HEK293 (cell line): ENCODE measurements around the gene HRC.

Source experiments
- BCL11B ChIP-seq: fragments of 450-650 bp; formaldehyde crosslinking; IDR thresholded peaks from 2 replicates; pipeline ENCODE4 v1.5.1; 2016; ENCODE audit warnings: low read depth, missing biosample characterization, missing genetic modification characterization
- GLIS1 ChIP-seq: fragments of 450-650 bp; formaldehyde crosslinking; IDR thresholded peaks from 2 replicates; pipeline ENCODE4 v1.5.1; 2016; ENCODE audit warnings: missing biosample characterization, missing genetic modification characterization
- KLF8 ChIP-seq: fragments of 450-650 bp; formaldehyde crosslinking; IDR thresholded peaks from 2 replicates; pipeline ENCODE4 v1.5.1; 2016; ENCODE audit warnings: missing biosample characterization, missing genetic modification characterization
- SETDB1 ChIP-seq: IDR thresholded peaks from one replicate; pipeline ENCODE4 v1.6.1; 2017; ENCODE audit warnings: mild to moderate bottlenecking, low read length, moderate library complexity, mixed read lengths; ENCODE audit not compliant: insufficient read length
- TCF7L2 ChIP-seq: IDR thresholded peaks from 2 replicates; pipeline ENCODE4 v1.6.1; 2011; ENCODE audit warnings: low read depth, mild to moderate bottlenecking, inconsistent platforms, low read length, moderate library complexity, borderline replicate concordance
- YY1 ChIP-seq: fragments of 450-650 bp; formaldehyde crosslinking; IDR thresholded peaks from 2 replicates; pipeline ENCODE4 v1.5.1; 2018; ENCODE audit warnings: missing biosample characterization, missing genetic modification characterization
- ZBTB7A ChIP-seq: fragments of 450-650 bp; formaldehyde crosslinking; IDR thresholded peaks from 2 replicates; pipeline ENCODE4 v1.5.1; 2016; ENCODE audit warnings: low read depth, missing biosample characterization, missing genetic modification characterization
- ZNF16 ChIP-seq: fragments of 450-650 bp; formaldehyde crosslinking; IDR thresholded peaks from 2 replicates; pipeline ENCODE4 v1.5.1; 2016; ENCODE audit warnings: low read depth, missing biosample characterization, missing genetic modification characterization
- ZNF202 ChIP-seq: fragments of 450-650 bp; formaldehyde crosslinking; IDR thresholded peaks from 2 replicates; pipeline ENCODE4 v1.5.1; 2016; ENCODE audit warnings: missing biosample characterization, missing genetic modification characterization, borderline replicate concordance
- ZNF366 ChIP-seq: fragments of 450-650 bp; formaldehyde crosslinking; conservative IDR thresholded peaks from 2 replicates; pipeline ENCODE4 v1.5.1; 2016; ENCODE audit warnings: missing biosample characterization, missing genetic modification characterization
- ZNF558 ChIP-seq: fragments of 450-650 bp; formaldehyde crosslinking; IDR thresholded peaks from 2 replicates; pipeline ENCODE4 v1.5.1; 2016; ENCODE audit warnings: missing biosample characterization, missing genetic modification characterization
- ZNF596 ChIP-seq: fragments of 450-650 bp; IDR thresholded peaks from 2 replicates; pipeline ENCODE4 v1.5.0; 2018; ENCODE audit warnings: missing biosample characterization, mild to moderate bottlenecking, missing genetic modification characterization, moderate library complexity
- ZNF626 ChIP-seq: fragments of 450-650 bp; sonication (Bioruptor Pico); formaldehyde crosslinking; IDR thresholded peaks from 2 replicates; pipeline ENCODE4 v1.5.1; 2018; ENCODE audit warnings: missing biosample characterization, missing genetic modification characterization, inconsistent platforms
- ZNF677 ChIP-seq: fragments of 450-650 bp; IDR thresholded peaks from 2 replicates; pipeline ENCODE4 v1.5.0; 2018; ENCODE audit warnings: missing biosample characterization, mild to moderate bottlenecking, missing genetic modification characterization, moderate library complexity
- ZSCAN30 ChIP-seq: fragments of 450-650 bp; IDR thresholded peaks from 2 replicates; pipeline ENCODE4 v1.5.1; 2018; ENCODE audit warnings: missing biosample characterization, mild to moderate bottlenecking, missing genetic modification characterization, moderate library complexity
- TF ChIP-seq, protein P1 (sequence below): fragments of 450-650 bp; formaldehyde crosslinking; conservative IDR thresholded peaks from 2 replicates; pipeline ENCODE4 v1.5.1; 2016; ENCODE audit warnings: low read depth, missing biosample characterization, missing genetic modification characterization
- TF ChIP-seq, protein P2 (sequence below): fragments of 450-650 bp; formaldehyde crosslinking; IDR thresholded peaks from 2 replicates; pipeline ENCODE4 v1.5.1; 2016; ENCODE audit warnings: missing biosample characterization, missing genetic modification characterization
- TF ChIP-seq, protein P3 (sequence below): fragments of 450-650 bp; formaldehyde crosslinking; IDR thresholded peaks from 2 replicates; pipeline ENCODE4 v1.5.1; 2016; ENCODE audit warnings: missing biosample characterization, missing genetic modification characterization
- TF ChIP-seq, protein P4 (sequence below): fragments of 450-650 bp; formaldehyde crosslinking; IDR thresholded peaks from 2 replicates; pipeline ENCODE4 v1.5.0; 2017; ENCODE audit warnings: missing biosample characterization, missing genetic modification characterization, borderline replicate concordance
- TF ChIP-seq, protein P5 (sequence below): fragments of 450-650 bp; IDR thresholded peaks from 2 replicates; pipeline ENCODE4 v1.5.1; 2018; ENCODE audit warnings: missing biosample characterization, missing genetic modification characterization
- TF ChIP-seq, protein P6 (sequence below): fragments of 450-650 bp; formaldehyde crosslinking; IDR thresholded peaks from 2 replicates; pipeline ENCODE4 v1.5.1; 2017; ENCODE audit warnings: missing biosample characterization, missing genetic modification characterization
- TF ChIP-seq, protein P7 (sequence below): fragments of 450-650 bp; formaldehyde crosslinking; IDR thresholded peaks from 2 replicates; pipeline ENCODE4 v1.5.1; 2016; ENCODE audit warnings: missing biosample characterization, missing genetic modification characterization, low read depth
- TF ChIP-seq, protein P8 (sequence below): fragments of 450-650 bp; formaldehyde crosslinking; IDR thresholded peaks from 2 replicates; pipeline ENCODE4 v1.5.1; 2016; ENCODE audit warnings: missing biosample characterization, missing genetic modification characterization

HRC gene

DNA sequence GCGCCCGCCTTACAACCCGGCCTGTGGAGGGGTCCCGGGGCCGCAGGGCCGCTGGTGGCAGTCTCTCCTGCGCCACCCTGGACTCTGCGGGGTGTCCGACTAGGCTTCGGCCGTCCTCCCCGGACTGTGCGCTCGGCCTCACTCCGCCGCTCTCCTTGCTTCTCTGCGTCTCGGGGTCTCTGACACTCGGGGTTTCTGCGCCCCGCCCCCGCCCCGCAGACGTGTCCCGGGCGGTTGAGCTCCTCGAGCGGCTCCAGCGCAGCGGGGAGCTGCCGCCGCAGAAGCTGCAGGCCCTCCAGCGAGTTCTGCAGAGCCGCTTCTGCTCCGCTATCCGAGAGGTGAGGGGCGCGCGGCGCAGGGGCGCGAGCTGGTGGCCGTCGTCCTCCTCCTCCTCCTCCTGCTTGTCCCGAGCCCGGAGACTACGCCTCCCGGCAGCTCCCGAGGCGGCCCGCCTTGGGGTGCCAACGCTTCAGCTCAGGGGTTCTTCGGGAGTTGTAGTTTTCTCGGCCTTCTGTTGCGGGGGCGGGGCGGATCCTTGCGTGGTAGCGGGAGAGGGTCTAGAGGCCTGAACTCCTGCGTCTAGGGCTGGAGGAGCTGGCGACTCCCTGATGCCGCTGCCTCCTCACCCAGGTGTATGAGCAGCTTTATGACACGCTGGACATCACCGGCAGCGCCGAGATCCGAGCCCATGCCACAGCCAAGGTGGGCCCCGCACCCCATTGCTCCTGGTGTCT lies 40.4 kb downstream of the HRC start (continued):
- TF ChIP-seq ZBTB7A (no peak), ZSCAN30 (tag by site-specific recombination) (no peak), TCF7L2 (no peak), ZNF596 (tag by site-specific recombination) (no peak), SETDB1 (no peak), ZNF16 (no peak), YY1 (no peak), ZNF366 (no peak), ZNF677 (tag by site-specific recombination) (no peak), BCL11B (tag by site-specific recombination) (no peak), ZNF558 (tag by site-specific recombination) (no peak), ZNF626 (tag by site-specific recombination) (no peak), ZNF202 (tag by site-specific recombination) (no peak), KLF8 (peak; percentile 72; the same call in 1 of the 2 replicates), GLIS1 (peak; percentile 71)
- TF ChIP-seq, protein P1, sequence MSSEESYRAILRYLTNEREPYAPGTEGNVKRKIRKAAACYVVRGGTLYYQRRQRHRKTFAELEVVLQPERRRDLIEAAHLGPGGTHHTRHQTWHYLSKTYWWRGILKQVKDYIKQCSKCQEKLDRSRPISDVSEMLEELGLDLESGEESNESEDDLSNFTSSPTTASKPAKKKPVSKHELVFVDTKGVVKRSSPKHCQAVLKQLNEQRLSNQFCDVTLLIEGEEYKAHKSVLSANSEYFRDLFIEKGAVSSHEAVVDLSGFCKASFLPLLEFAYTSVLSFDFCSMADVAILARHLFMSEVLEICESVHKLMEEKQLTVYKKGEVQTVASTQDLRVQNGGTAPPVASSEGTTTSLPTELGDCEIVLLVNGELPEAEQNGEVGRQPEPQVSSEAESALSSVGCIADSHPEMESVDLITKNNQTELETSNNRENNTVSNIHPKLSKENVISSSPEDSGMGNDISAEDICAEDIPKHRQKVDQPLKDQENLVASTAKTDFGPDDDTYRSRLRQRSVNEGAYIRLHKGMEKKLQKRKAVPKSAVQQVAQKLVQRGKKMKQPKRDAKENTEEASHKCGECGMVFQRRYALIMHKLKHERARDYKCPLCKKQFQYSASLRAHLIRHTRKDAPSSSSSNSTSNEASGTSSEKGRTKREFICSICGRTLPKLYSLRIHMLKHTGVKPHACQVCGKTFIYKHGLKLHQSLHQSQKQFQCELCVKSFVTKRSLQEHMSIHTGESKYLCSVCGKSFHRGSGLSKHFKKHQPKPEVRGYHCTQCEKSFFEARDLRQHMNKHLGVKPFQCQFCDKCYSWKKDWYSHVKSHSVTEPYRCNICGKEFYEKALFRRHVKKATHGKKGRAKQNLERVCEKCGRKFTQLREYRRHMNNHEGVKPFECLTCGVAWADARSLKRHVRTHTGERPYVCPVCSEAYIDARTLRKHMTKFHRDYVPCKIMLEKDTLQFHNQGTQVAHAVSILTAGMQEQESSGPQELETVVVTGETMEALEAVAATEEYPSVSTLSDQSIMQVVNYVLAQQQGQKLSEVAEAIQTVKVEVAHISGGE (tag by site-specific recombination), result 0 out of 2 replicates have a peak, but pooled peaks have one; percentile 6
- TF ChIP-seq, protein P2, sequence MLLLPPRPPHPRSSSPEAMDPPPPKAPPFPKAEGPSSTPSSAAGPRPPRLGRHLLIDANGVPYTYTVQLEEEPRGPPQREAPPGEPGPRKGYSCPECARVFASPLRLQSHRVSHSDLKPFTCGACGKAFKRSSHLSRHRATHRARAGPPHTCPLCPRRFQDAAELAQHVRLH (tag by site-specific recombination), result no peak
- TF ChIP-seq, protein P3, sequence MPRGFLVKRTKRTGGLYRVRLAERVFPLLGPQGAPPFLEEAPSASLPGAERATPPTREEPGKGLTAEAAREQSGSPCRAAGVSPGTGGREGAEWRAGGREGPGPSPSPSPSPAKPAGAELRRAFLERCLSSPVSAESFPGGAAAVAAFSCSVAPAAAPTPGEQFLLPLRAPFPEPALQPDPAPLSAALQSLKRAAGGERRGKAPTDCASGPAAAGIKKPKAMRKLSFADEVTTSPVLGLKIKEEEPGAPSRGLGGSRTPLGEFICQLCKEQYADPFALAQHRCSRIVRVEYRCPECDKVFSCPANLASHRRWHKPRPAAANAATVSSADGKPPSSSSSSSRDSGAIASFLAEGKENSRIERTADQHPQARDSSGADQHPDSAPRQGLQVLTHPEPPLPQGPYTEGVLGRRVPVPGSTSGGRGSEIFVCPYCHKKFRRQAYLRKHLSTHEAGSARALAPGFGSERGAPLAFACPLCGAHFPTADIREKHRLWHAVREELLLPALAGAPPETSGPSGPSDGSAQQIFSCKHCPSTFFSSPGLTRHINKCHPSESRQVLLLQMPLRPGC (tag by site-specific recombination), result no peak
- TF ChIP-seq, protein P4, sequence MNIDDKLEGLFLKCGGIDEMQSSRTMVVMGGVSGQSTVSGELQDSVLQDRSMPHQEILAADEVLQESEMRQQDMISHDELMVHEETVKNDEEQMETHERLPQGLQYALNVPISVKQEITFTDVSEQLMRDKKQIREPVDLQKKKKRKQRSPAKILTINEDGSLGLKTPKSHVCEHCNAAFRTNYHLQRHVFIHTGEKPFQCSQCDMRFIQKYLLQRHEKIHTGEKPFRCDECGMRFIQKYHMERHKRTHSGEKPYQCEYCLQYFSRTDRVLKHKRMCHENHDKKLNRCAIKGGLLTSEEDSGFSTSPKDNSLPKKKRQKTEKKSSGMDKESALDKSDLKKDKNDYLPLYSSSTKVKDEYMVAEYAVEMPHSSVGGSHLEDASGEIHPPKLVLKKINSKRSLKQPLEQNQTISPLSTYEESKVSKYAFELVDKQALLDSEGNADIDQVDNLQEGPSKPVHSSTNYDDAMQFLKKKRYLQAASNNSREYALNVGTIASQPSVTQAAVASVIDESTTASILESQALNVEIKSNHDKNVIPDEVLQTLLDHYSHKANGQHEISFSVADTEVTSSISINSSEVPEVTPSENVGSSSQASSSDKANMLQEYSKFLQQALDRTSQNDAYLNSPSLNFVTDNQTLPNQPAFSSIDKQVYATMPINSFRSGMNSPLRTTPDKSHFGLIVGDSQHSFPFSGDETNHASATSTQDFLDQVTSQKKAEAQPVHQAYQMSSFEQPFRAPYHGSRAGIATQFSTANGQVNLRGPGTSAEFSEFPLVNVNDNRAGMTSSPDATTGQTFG, result no peak
- TF ChIP-seq, protein P5, sequence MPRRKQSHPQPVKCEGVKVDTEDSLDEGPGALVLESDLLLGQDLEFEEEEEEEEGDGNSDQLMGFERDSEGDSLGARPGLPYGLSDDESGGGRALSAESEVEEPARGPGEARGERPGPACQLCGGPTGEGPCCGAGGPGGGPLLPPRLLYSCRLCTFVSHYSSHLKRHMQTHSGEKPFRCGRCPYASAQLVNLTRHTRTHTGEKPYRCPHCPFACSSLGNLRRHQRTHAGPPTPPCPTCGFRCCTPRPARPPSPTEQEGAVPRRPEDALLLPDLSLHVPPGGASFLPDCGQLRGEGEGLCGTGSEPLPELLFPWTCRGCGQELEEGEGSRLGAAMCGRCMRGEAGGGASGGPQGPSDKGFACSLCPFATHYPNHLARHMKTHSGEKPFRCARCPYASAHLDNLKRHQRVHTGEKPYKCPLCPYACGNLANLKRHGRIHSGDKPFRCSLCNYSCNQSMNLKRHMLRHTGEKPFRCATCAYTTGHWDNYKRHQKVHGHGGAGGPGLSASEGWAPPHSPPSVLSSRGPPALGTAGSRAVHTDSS (tag by site-specific recombination), result peak; percentile 76
- TF ChIP-seq, protein P6, sequence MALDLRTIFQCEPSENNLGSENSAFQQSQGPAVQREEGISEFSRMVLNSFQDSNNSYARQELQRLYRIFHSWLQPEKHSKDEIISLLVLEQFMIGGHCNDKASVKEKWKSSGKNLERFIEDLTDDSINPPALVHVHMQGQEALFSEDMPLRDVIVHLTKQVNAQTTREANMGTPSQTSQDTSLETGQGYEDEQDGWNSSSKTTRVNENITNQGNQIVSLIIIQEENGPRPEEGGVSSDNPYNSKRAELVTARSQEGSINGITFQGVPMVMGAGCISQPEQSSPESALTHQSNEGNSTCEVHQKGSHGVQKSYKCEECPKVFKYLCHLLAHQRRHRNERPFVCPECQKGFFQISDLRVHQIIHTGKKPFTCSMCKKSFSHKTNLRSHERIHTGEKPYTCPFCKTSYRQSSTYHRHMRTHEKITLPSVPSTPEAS (tag by site-specific recombination), result no peak
- TF ChIP-seq, protein P7, sequence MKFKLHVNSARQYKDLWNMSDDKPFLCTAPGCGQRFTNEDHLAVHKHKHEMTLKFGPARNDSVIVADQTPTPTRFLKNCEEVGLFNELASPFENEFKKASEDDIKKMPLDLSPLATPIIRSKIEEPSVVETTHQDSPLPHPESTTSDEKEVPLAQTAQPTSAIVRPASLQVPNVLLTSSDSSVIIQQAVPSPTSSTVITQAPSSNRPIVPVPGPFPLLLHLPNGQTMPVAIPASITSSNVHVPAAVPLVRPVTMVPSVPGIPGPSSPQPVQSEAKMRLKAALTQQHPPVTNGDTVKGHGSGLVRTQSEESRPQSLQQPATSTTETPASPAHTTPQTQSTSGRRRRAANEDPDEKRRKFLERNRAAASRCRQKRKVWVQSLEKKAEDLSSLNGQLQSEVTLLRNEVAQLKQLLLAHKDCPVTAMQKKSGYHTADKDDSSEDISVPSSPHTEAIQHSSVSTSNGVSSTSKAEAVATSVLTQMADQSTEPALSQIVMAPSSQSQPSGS (tag by site-specific recombination), result no peak
- TF ChIP-seq, protein P8, sequence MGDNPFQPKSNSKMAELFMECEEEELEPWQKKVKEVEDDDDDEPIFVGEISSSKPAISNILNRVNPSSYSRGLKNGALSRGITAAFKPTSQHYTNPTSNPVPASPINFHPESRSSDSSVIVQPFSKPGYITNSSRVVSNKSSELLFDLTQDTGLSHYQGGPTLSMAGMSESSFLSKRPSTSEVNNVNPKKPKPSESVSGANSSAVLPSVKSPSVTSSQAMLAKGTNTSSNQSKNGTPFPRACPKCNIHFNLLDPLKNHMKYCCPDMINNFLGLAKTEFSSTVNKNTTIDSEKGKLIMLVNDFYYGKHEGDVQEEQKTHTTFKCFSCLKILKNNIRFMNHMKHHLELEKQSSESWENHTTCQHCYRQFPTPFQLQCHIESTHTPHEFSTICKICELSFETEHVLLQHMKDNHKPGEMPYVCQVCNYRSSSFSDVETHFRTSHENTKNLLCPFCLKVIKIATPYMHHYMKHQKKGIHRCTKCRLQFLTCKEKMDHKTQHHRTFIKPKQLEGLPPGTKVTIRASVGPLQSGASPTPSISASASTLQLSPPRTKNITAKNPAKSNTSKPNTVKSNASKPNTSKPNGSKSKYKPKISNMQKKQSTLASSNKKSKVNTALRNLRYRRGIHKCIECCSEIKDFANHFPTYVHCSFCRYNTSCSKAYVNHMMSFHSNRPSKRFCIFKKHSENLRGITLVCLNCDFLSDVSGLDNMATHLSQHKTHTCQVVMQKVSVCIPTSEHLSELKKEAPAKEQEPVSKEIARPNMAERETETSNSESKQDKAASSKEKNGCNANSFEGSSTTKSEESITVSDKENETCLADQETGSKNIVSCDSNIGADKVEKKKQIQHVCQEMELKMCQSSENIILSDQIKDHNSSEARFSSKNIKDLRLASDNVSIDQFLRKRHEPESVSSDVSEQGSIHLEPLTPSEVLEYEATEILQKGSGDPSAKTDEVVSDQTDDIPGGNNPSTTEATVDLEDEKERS (tag by site-specific recombination), result no peak
